SK-N-SH (cell line): Measurements from ENCODE around the gene CHSY3. TPM values are rescaled to one million over a fixed set of nuclear protein-coding genes. Genes with fewer than 3 reads are reported as not detected.

Experiments used
- CTCF ChIA-PET: fragments of 300-600, 350-600 bp; formaldehyde crosslinking; extraction: SDS; loops from one replicate; lab custom pipeline; 2021; lab: Yijun Ruan, JAX
- POLR2A ChIA-PET: fragments of 350-600 bp; sonication (Branson Sonifier 250); formaldehyde crosslinking; extraction: SDS; loops from one replicate; lab custom pipeline; 2020; ENCODE audit warnings: antibody characterized with exemption, inconsistent platforms; lab: Yijun Ruan, JAX
- DNase-seq: peaks from one replicate; pipeline ENCODE4 v3.0.0; 2012
- H2AFZ ChIP-seq: fragments of 200-600 bp; sonication (generic); 2 replicates; pipeline ENCODE4 v1.8.1; 2016; ENCODE audit warnings: antibody characterized with exemption, mild to moderate bottlenecking, low read depth
- H3F3A ChIP-seq: fragments of 200-600 bp; sonication (generic); replicated peaks from 2 replicates; pipeline ENCODE3; 2016; ENCODE audit warnings: antibody characterized with exemption, mild to moderate bottlenecking; ENCODE audit not compliant: insufficient read depth
- H3K27ac ChIP-seq, 2 experiments: fragments of 200-500 bp in 1 of 2; fragments of 200-600 bp in 1 of 2; sonication (Bioruptor generic) in 1 of 2; sonication (generic), shearing (Covaris generic) in 1 of 2; 2 replicates each; pipeline versions ENCODE4 v1.5.1 to v1.6.1; 2014 to 2016; ENCODE audit warnings: low read depth in 2 of 2, inconsistent platforms in 1 of 2, low read length in 1 of 2, mild to moderate bottlenecking in 1 of 2, mixed read lengths in 1 of 2
- H3K27me3 ChIP-seq: fragments of 200-600 bp; sonication (generic), shearing (Covaris generic); 2 replicates; pipeline ENCODE4 v1.6.1; 2016; ENCODE audit warnings: mixed run types; ENCODE audit not compliant: insufficient read depth
- H3K36me3 ChIP-seq, 2 experiments: fragments of 200-500 bp in 1 of 2; fragments of 200-600 bp in 1 of 2; sonication (Bioruptor generic) in 1 of 2; sonication (generic) in 1 of 2; replicated peaks in 1 of 2; 2 replicates each; pipeline versions ENCODE3 to v1.5.1; 2014 to 2016; ENCODE audit warnings: low read length in 1 of 2, mild to moderate bottlenecking in 1 of 2; ENCODE audit not compliant: insufficient read depth in 2 of 2, control insufficient read depth in 1 of 2
- H3K4me1 ChIP-seq, 2 experiments: fragments of 200-500 bp in 1 of 2; fragments of 200-600 bp in 1 of 2; sonication (Bioruptor generic) in 1 of 2; sonication (generic), shearing (Covaris generic) in 1 of 2; 2 replicates each; pipeline versions ENCODE4 v1.5.1 to v1.6.1; 2014 to 2016; ENCODE audit warnings: low read depth in 1 of 2, low read length in 1 of 2, mixed run types in 1 of 2; ENCODE audit not compliant: insufficient read depth in 2 of 2, control insufficient read depth in 1 of 2
- H3K4me2 ChIP-seq: fragments of 200-600 bp; sonication (generic), shearing (Covaris generic); 2 replicates; pipeline ENCODE4 v1.6.1; 2017; ENCODE audit warnings: mixed run types
- H3K4me3 ChIP-seq, 2 experiments: fragments of 200-500 bp in 1 of 2; fragments of 200-600 bp in 1 of 2; sonication (Bioruptor generic) in 1 of 2; sonication (generic), shearing (Covaris generic) in 1 of 2; 2 replicates each; pipeline versions ENCODE4 v1.5.1 to v1.8.1; 2014 to 2016; ENCODE audit warnings: low read depth in 2 of 2, inconsistent platforms in 1 of 2, low read length in 1 of 2, mild to moderate bottlenecking in 1 of 2, mixed read lengths in 1 of 2, moderate library complexity in 1 of 2
- H3K79me2 ChIP-seq: fragments of 200-600 bp; sonication (generic); 2 replicates; pipeline ENCODE4 v1.8.1; 2017; ENCODE audit warnings: mild to moderate bottlenecking; ENCODE audit not compliant: insufficient read depth
- H3K9ac ChIP-seq: fragments of 200-600 bp; sonication (generic); 2 replicates; pipeline ENCODE4 v1.6.1; 2017; ENCODE audit warnings: mixed run types
- H3K9me2 ChIP-seq: fragments of 200-600 bp; sonication (generic); 2 replicates; pipeline ENCODE4 v1.6.1; 2017; ENCODE audit warnings: mixed run types
- H3K9me3 ChIP-seq: fragments of 200-600 bp; sonication (generic); 2 replicates; pipeline ENCODE4 v1.6.1; 2017; ENCODE audit warnings: mixed run types, mild to moderate bottlenecking, moderate library complexity
- H4K20me1 ChIP-seq: fragments of 200-600 bp; sonication (generic); 2 replicates; pipeline ENCODE4 v1.6.1; 2017; ENCODE audit warnings: mild to moderate bottlenecking, mixed run types; ENCODE audit not compliant: insufficient read depth
- ELF1 ChIP-seq: IDR thresholded peaks from 2 replicates; pipeline ENCODE4 v1.4.0; 2012
- EP300 ChIP-seq, 2 experiments: IDR thresholded peaks; 2 replicates each; pipeline versions ENCODE4 v1.4.0 to v1.6.1; 2012; ENCODE audit warnings: borderline replicate concordance in 1 of 2, low read depth in 1 of 2, low read length in 1 of 2
- FOXM1 ChIP-seq: IDR thresholded peaks from 2 replicates; pipeline ENCODE4 v1.4.0; 2012; ENCODE audit warnings: low read depth, mild to moderate bottlenecking
- GABPA ChIP-seq: IDR thresholded peaks from 2 replicates; pipeline ENCODE4 v1.4.0; 2012; ENCODE audit warnings: low read depth, mild to moderate bottlenecking
- NRF1 ChIP-seq: IDR thresholded peaks from 2 replicates; pipeline ENCODE4 v1.6.1; 2012; ENCODE audit warnings: low read depth, mild to moderate bottlenecking, low read length
- POLR2AphosphoS5 ChIP-seq: IDR thresholded peaks from 2 replicates; pipeline ENCODE4 v1.6.1; 2012; ENCODE audit warnings: low read depth, low read length
- RAD21 ChIP-seq: IDR thresholded peaks from 2 replicates; pipeline ENCODE4 v1.6.1; 2012; ENCODE audit warnings: mild to moderate bottlenecking, low read length
- REST ChIP-seq: IDR thresholded peaks from 2 replicates; pipeline ENCODE4 v1.6.1; 2012; ENCODE audit warnings: mild to moderate bottlenecking, low read depth, low read length, moderate library complexity
- RFX5 ChIP-seq: IDR thresholded peaks from 2 replicates; pipeline ENCODE4 v1.6.1; 2012; ENCODE audit warnings: mild to moderate bottlenecking, improper control_type of control experiment, low read length
- RXRA ChIP-seq: IDR thresholded peaks from 2 replicates; pipeline ENCODE4 v1.4.0; 2012; ENCODE audit warnings: low read depth, mild to moderate bottlenecking, borderline replicate concordance
- YY1 ChIP-seq: IDR thresholded peaks from 2 replicates; pipeline ENCODE4 v1.4.0; 2012; ENCODE audit warnings: low read depth, mild to moderate bottlenecking
- polyA plus RNA-seq, 3 experiments: library from polyadenylated mRNA; depleted of rRNA; stranded (reverse); fragments of >200 nt; gene quantifications; 2 replicates each; pipeline ENCODE4 v1.2.3, GENCODE V29; 2012
- TF ChIP-seq, protein P1 (sequence below): IDR thresholded peaks from 2 replicates; pipeline ENCODE4 v1.4.0; 2012; ENCODE audit warnings: low read depth
- TF ChIP-seq, protein P2 (sequence below): IDR thresholded peaks from 2 replicates; pipeline ENCODE4; 2012
- TF ChIP-seq, protein P3 (sequence below): fragments of 150-350 bp; IDR thresholded peaks from 2 replicates; pipeline ENCODE4 v1.6.1; 2016; ENCODE audit warnings: mild to moderate bottlenecking, low read depth, low read length

CHSY3 gene
- polyA plus RNA-seq, 1 of the 3 experiments (the other 2 are of a cell fraction): not detected

- CTCF ChIA-PET: no interaction called here
- Histone ChIP-seq H3K4me1 (no peaks in the 10 kb centered on the region), H3K36me3 (no peaks in the 10 kb centered on the region), H3K9ac (no peak overlapping the region), H3K27me3 (peaks cover 5% of the 10 kb centered on the region; the same call in 1 of the 2 replicates), H3F3A (no peaks in the 10 kb centered on the region), H4K20me1 (no peaks in the 10 kb centered on the region), H3K4me3 (no peak overlapping the region), H3K4me2 (no peak overlapping the region), H3K79me2 (no peaks in the 10 kb centered on the region), H3K9me3 (no peaks in the 10 kb centered on the region), H2AFZ (no peak overlapping the region), H3K9me2 (no peaks in the 10 kb centered on the region; the same call in 1 of the 2 replicates), H3K27ac (no peak overlapping the region)
- DNase-seq: no peak
- POLR2A ChIA-PET: no interaction called here
- TF ChIP-seq, protein P1, sequence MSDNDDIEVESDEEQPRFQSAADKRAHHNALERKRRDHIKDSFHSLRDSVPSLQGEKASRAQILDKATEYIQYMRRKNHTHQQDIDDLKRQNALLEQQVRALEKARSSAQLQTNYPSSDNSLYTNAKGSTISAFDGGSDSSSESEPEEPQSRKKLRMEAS: no peak
- TF ChIP-seq EP300 (IDR thresholded peaks at IDR 0.05; ENCODE audit: borderline replicate concordance in 1 of 2, low read depth in 1 of 2, low read length in 1 of 2): no peak
- no peak for TF ChIP-seq NRF1
- TF ChIP-seq, protein P2, sequence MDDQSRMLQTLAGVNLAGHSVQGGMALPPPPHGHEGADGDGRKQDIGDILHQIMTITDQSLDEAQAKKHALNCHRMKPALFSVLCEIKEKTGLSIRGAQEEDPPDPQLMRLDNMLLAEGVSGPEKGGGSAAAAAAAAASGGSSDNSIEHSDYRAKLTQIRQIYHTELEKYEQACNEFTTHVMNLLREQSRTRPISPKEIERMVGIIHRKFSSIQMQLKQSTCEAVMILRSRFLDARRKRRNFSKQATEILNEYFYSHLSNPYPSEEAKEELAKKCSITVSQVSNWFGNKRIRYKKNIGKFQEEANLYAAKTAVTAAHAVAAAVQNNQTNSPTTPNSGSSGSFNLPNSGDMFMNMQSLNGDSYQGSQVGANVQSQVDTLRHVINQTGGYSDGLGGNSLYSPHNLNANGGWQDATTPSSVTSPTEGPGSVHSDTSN: no peak
- TF ChIP-seq RFX5: no peak
- TF ChIP-seq ELF1: no peak
- TF ChIP-seq YY1: no peak
- no peak for TF ChIP-seq POLR2AphosphoS5
- TF ChIP-seq REST: no peak
- no peak for TF ChIP-seq FOXM1
- no peak for TF ChIP-seq RXRA
- no peak for TF ChIP-seq GABPA
- TF ChIP-seq, protein P3, sequence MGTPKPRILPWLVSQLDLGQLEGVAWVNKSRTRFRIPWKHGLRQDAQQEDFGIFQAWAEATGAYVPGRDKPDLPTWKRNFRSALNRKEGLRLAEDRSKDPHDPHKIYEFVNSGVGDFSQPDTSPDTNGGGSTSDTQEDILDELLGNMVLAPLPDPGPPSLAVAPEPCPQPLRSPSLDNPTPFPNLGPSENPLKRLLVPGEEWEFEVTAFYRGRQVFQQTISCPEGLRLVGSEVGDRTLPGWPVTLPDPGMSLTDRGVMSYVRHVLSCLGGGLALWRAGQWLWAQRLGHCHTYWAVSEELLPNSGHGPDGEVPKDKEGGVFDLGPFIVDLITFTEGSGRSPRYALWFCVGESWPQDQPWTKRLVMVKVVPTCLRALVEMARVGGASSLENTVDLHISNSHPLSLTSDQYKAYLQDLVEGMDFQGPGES: no peak
- no peak for TF ChIP-seq RAD21
Measured at GRCh38 chr5:129958581-129958980, 54.3 kb downstream of the CHSY3 start.
